ENCODE data around the gene STIMATE.

DNA sequence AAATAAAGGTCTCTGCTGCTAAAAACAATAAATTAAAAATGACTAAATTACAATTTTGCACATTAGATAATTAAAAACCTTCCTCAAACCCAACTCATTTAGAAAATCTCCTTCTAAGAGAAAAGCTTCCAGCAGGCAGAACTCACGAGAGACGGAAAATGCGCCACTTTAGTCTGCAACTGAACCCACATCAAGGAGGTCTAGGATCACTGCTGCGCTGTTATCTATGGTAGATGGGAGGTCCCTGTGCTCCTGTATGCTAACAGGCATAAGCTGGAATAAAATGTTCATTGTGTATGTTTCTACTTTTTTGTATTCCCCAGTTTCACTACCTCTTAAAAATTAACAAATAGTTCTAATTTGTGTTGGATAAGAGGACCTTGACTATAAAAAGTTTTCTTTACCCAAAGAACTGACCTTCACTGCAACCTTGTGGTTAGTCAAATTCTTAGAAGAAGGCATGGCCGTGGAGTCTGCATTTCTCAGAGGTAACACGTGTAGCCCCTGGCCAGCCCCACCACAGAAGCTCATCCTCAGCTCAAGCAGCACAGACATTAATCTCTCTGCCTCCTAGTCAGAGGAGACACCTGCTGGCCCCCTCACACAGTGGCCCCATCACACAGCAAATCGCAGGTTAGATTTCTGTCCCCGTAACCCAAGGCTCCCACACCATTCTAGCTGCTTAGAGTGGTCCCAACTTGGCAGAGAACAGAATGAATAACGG, 22.3 kb downstream of the STIMATE start:
- TF ChIP-seq CTCF (IDR thresholded peaks at IDR 0.05) = no peak
- no peak for TF ChIP-seq POLR2AphosphoS5 (IDR thresholded peaks at IDR 0.05; ENCODE audit: low read depth, low read length)
- no peak for TF ChIP-seq SIN3A (IDR thresholded peaks at IDR 0.05; ENCODE audit: borderline replicate concordance, insufficient read depth, low read depth, low read length)
- TF ChIP-seq REST (IDR thresholded peaks at IDR 0.05; ENCODE audit: insufficient read depth in 1 of 2, low read depth in 2 of 2, low read length in 1 of 2) = no peak
- TF ChIP-seq TCF7L2 (IDR thresholded peaks at IDR 0.05; ENCODE audit: low read depth, low read length) = no peak

All from Panc1 (cell line).